Measurements from ENCODE around the gene TMPRSS11D. TPM values are rescaled to one million over a fixed set of nuclear protein-coding genes. Genes with fewer than 3 reads are reported as not detected.

Gene TMPRSS11D, protein sequence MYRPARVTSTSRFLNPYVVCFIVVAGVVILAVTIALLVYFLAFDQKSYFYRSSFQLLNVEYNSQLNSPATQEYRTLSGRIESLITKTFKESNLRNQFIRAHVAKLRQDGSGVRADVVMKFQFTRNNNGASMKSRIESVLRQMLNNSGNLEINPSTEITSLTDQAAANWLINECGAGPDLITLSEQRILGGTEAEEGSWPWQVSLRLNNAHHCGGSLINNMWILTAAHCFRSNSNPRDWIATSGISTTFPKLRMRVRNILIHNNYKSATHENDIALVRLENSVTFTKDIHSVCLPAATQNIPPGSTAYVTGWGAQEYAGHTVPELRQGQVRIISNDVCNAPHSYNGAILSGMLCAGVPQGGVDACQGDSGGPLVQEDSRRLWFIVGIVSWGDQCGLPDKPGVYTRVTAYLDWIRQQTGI
- not detected in 2 replicates for total RNA-seq (2014; rRNA removed; shearing (Covaris generic); ENCODE audit: low replicate concordance)

DNA sequence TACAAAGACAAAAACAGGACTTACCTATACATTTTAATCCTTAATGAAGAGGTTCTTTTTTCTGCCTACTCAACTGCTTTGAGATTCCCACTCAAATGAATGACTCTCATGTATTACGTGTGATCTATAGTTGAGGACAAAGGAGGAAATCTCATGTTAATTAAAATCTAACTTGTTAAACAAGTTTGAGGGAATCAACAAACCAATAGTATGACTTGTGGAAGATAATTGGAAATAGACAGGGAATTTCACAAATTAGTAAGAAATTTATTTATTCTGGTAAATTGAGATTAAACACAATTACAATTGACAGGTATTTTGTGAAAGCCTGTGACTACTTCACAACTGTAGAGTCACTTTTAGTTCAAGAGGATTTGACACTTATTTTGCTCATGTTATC, at the start of gene TMPRSS11D:
Gene TMPRSS11D, minus strand, starts transcription at position 101 of the 400 bp plus-strand sequence. Its CDS starts 69 bp downstream, at position 32.
- H3K9ac ChIP-seq (ENCODE audit: low read length) = no peak within 1 kb of the TSS
- H2AFZ ChIP-seq (ENCODE audit: low read length) = no peak within 1 kb of the TSS
- no peak for DNase-seq
- H3K4me1 ChIP-seq (ENCODE audit: low read length) = no peaks in the 10 kb centered on the region
- H4K20me1 ChIP-seq (ENCODE audit: insufficient read depth, low read depth, low read length) = no peaks in the 10 kb centered on the region
- H3K4me2 ChIP-seq (ENCODE audit: low read depth, low read length, poor library complexity, severe bottlenecking) = no peak within 1 kb of the TSS
- no peaks in the 10 kb centered on the region for H3K9me2 ChIP-seq (replicated peaks; ENCODE audit: insufficient read depth, low read length)
- no peak within 1 kb of the TSS for H3K4me3 ChIP-seq (ENCODE audit: low read length)
- H3K79me2 ChIP-seq (ENCODE audit: low read length) = no peaks in the 10 kb centered on the region
- no peaks in the 10 kb centered on the region for H3K9me3 ChIP-seq (ENCODE audit: low read length)
- no peaks in the 10 kb centered on the region for H3K36me3 ChIP-seq (ENCODE audit: insufficient read depth, low read length)
- H3K27me3 ChIP-seq (ENCODE audit: low read length) = no peaks in the 10 kb centered on the region
- no peak within 1 kb of the TSS for H3K27ac ChIP-seq (ENCODE audit: low read length)

DNA sequence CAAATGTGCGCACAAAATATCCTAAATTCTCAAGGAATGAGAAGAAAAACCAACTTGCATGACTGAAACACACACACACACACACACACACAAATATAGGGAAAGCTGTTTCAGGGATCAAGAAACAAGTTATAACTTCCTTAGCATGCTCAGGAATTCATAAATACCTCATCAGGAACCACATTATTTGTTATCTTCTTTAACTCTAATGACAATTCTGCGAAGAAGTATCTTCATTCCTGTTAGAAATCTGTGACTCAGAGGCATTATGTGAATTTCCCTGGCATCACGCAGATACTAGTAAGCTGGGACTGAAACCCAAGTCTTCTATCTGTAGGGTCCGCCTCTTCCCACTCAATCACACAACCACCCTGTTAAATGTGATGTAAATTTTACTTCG, 49.2 kb upstream of the TMPRSS11D start:
- Histone ChIP-seq H3K4me3 (ENCODE audit: low read length) (no peak overlapping the region), H3K27ac (ENCODE audit: low read length) (no peak overlapping the region), H3K4me1 (ENCODE audit: low read length) (no peaks in the 10 kb centered on the region), H2AFZ (ENCODE audit: low read length) (no peak overlapping the region), H3K9me2 (replicated peaks; ENCODE audit: insufficient read depth, low read length) (no peaks in the 10 kb centered on the region), H3K79me2 (ENCODE audit: low read length) (no peaks in the 10 kb centered on the region), H3K9me3 (ENCODE audit: low read length) (no peaks in the 10 kb centered on the region), H3K9ac (ENCODE audit: low read length) (no peak overlapping the region), H3K27me3 (ENCODE audit: low read length) (no peaks in the 10 kb centered on the region), H4K20me1 (ENCODE audit: insufficient read depth, low read depth, low read length) (no peaks in the 10 kb centered on the region), H3K4me2 (ENCODE audit: low read depth, low read length, poor library complexity, severe bottlenecking) (no peak overlapping the region), H3K36me3 (ENCODE audit: insufficient read depth, low read length) (no peaks in the 10 kb centered on the region)
- no peak for DNase-seq

DNA sequence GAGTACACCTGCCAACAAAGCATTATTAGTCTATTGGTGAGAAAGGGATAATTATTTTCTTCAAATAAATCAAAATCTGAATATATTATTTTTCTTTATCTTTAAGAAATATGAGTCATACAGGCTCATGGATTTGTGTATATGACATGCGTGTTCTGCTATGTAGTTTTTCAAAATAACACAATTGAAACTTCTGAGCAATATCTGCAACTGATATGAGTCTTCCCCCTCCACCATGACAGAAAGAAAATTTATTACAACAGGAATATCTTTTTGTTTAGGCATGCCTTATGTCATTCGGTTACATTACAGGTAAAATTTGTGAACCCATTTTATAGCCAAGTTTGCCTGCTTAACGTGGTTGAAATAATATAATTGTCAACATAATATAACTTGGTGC, 47.5 kb upstream of the TMPRSS11D start:
- Histone ChIP-seq H3K9ac (ENCODE audit: low read length) (no peak overlapping the region), H2AFZ (ENCODE audit: low read length) (no peak overlapping the region), H3K9me3 (ENCODE audit: low read length) (no peaks in the 10 kb centered on the region), H3K27ac (ENCODE audit: low read length) (no peak overlapping the region), H3K79me2 (ENCODE audit: low read length) (no peaks in the 10 kb centered on the region), H4K20me1 (ENCODE audit: insufficient read depth, low read depth, low read length) (no peaks in the 10 kb centered on the region), H3K9me2 (replicated peaks; ENCODE audit: insufficient read depth, low read length) (no peaks in the 10 kb centered on the region), H3K4me2 (ENCODE audit: low read depth, low read length, poor library complexity, severe bottlenecking) (no peak overlapping the region), H3K36me3 (ENCODE audit: insufficient read depth, low read length) (no peaks in the 10 kb centered on the region), H3K4me1 (ENCODE audit: low read length) (no peaks in the 10 kb centered on the region), H3K4me3 (ENCODE audit: low read length) (no peak overlapping the region), H3K27me3 (ENCODE audit: low read length) (no peaks in the 10 kb centered on the region)
- DNase-seq = no peak

DNA sequence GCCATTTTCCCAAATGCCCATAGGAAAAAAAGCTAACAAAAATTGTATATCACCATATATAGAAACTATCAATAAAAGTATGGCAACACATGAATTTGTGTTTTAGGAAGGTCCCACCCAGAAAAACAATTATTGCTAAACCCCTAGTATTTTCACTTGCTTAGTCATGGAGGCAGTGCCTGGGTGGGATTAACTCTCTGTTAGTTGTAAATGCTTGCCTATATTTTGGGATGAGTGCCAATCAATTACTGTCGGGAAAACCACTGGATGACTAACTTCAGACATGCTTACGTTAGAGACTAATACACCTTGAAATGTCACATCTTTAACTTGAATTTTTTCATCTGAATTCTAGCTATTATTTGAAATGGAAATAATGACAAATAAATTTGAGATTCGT, 45.6 kb upstream of the TMPRSS11D start:
- Histone ChIP-seq H3K4me2 (ENCODE audit: low read depth, low read length, poor library complexity, severe bottlenecking) (no peak overlapping the region), H3K4me3 (ENCODE audit: low read length) (no peak overlapping the region), H4K20me1 (ENCODE audit: insufficient read depth, low read depth, low read length) (no peaks in the 10 kb centered on the region), H3K27ac (ENCODE audit: low read length) (no peak overlapping the region), H3K9me2 (replicated peaks; ENCODE audit: insufficient read depth, low read length) (no peaks in the 10 kb centered on the region), H3K79me2 (ENCODE audit: low read length) (no peaks in the 10 kb centered on the region), H3K36me3 (ENCODE audit: insufficient read depth, low read length) (no peaks in the 10 kb centered on the region), H2AFZ (ENCODE audit: low read length) (no peak overlapping the region), H3K9me3 (ENCODE audit: low read length) (no peaks in the 10 kb centered on the region), H3K9ac (ENCODE audit: low read length) (no peak overlapping the region), H3K27me3 (ENCODE audit: low read length) (no peaks in the 10 kb centered on the region), H3K4me1 (ENCODE audit: low read length) (no peaks in the 10 kb centered on the region)
- no peak for DNase-seq

DNA sequence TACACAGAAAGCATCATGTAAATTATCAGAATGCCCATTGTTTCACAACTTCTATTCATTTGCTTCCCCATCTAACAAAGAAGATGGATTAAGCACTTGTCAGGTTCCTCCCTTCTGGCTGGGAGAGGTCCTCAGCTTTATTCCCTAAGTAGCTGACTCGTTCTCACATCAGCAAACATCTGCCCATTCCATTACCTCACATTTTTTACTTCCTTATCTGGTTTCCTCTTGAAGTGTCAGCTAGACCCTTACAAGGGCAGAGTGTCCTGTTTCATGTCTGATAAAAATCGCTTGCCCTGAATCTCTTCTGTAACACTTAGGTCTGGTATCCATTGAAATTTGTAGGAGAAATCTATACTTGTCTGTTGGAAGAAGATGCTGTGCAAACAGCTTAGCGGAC, 44.7 kb upstream of the TMPRSS11D start:
- no peaks in the 10 kb centered on the region for H3K79me2 ChIP-seq (ENCODE audit: low read length)
- H3K9ac ChIP-seq (ENCODE audit: low read length) = no peak overlapping the region
- no peak overlapping the region for H3K4me2 ChIP-seq (ENCODE audit: low read depth, low read length, poor library complexity, severe bottlenecking)
- no peak overlapping the region for H3K4me3 ChIP-seq (ENCODE audit: low read length)
- no peaks in the 10 kb centered on the region for H3K9me2 ChIP-seq (replicated peaks; ENCODE audit: insufficient read depth, low read length)
- H3K27me3 ChIP-seq (ENCODE audit: low read length) = no peaks in the 10 kb centered on the region
- no peaks in the 10 kb centered on the region for H3K4me1 ChIP-seq (ENCODE audit: low read length)
- H4K20me1 ChIP-seq (ENCODE audit: insufficient read depth, low read depth, low read length) = no peaks in the 10 kb centered on the region
- DNase-seq = no peak
- no peaks in the 10 kb centered on the region for H3K36me3 ChIP-seq (ENCODE audit: insufficient read depth, low read length)
- H3K27ac ChIP-seq (ENCODE audit: low read length) = no peak overlapping the region
- H2AFZ ChIP-seq (ENCODE audit: low read length) = no peak overlapping the region
- H3K9me3 ChIP-seq (ENCODE audit: low read length) = no peaks in the 10 kb centered on the region

DNA sequence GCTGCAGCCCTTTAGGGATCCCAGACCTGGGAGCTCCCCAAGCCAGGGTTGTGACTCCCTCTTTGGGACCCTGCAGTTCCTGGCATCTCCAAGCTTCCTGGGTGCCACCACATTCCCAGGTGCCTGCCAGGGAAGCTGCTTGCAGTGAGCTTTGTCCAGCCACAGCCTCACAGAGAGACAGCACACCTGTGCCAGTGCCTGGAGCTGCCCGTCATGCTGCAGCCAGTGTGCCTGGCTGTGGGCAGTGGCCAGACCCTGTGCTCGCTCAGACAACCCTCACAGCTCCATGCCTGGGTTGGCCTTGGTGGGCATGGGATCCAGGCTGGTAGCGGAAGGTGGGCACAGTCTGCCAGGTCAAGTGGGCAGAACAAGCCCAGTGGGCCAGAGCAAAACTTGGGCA, 43.4 kb upstream of the TMPRSS11D start:
- Histone ChIP-seq H3K9ac (ENCODE audit: low read length) (no peak overlapping the region), H3K4me3 (ENCODE audit: low read length) (no peak overlapping the region), H3K36me3 (ENCODE audit: insufficient read depth, low read length) (no peaks in the 10 kb centered on the region), H4K20me1 (ENCODE audit: insufficient read depth, low read depth, low read length) (no peaks in the 10 kb centered on the region), H3K4me2 (ENCODE audit: low read depth, low read length, poor library complexity, severe bottlenecking) (no peak overlapping the region), H3K27ac (ENCODE audit: low read length) (no peak overlapping the region), H3K9me3 (ENCODE audit: low read length) (no peaks in the 10 kb centered on the region), H3K27me3 (ENCODE audit: low read length) (no peaks in the 10 kb centered on the region), H2AFZ (ENCODE audit: low read length) (no peak overlapping the region), H3K4me1 (ENCODE audit: low read length) (no peaks in the 10 kb centered on the region), H3K9me2 (replicated peaks; ENCODE audit: insufficient read depth, low read length) (no peaks in the 10 kb centered on the region), H3K79me2 (ENCODE audit: low read length) (no peaks in the 10 kb centered on the region)
- no peak for DNase-seq

DNA sequence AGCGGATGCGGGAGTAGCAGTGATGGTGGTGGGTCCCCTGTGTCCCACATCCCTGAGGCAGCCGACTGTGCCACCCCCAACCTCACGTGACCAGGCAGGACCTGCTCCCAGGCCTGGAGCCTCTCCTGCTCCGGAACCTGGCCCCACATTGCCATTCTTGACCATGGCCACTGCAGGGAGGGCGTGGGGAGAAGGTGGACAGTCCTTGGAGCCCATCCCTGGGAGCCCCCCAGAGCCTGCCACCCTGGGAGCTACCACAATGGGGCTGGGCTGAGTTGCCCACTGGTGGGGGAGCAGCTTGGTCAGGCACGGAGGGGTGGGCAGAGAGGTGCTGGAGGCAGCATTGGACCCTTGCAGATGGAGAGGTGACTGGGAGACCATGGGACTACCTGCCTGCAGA, 42.7 kb upstream of the TMPRSS11D start:
- Histone ChIP-seq H3K4me3 (ENCODE audit: low read length) (no peak overlapping the region), H3K9me3 (ENCODE audit: low read length) (no peaks in the 10 kb centered on the region), H3K9me2 (replicated peaks; ENCODE audit: insufficient read depth, low read length) (no peaks in the 10 kb centered on the region), H3K27me3 (ENCODE audit: low read length) (no peaks in the 10 kb centered on the region), H3K9ac (ENCODE audit: low read length) (no peak overlapping the region), H3K36me3 (ENCODE audit: insufficient read depth, low read length) (no peaks in the 10 kb centered on the region), H4K20me1 (ENCODE audit: insufficient read depth, low read depth, low read length) (no peaks in the 10 kb centered on the region), H3K27ac (ENCODE audit: low read length) (no peak overlapping the region), H3K4me1 (ENCODE audit: low read length) (no peaks in the 10 kb centered on the region), H3K79me2 (ENCODE audit: low read length) (no peaks in the 10 kb centered on the region), H3K4me2 (ENCODE audit: low read depth, low read length, poor library complexity, severe bottlenecking) (no peak overlapping the region), H2AFZ (ENCODE audit: low read length) (no peak overlapping the region)
- no peak for DNase-seq

DNA sequence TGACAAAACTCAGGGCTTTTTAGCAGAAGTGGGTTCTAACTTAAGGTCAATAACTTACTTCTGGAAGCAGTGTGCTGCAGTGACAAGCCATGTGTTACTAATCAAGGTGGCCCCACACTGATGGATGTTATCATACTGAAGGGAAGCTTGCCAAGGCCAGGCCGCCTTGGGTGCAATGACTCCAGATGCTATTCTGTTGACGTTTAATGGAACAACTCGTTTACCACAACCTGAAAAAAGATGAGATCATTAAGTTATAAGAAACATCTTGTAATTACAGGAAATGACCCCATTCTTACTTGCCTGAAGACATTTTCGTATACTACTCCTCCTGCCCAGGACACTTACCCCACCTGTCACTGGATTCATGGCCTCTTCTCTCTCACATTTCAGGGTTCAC, 38.9 kb upstream of the TMPRSS11D start:
- Histone ChIP-seq H3K4me3 (ENCODE audit: low read length) (no peak overlapping the region), H3K4me2 (ENCODE audit: low read depth, low read length, poor library complexity, severe bottlenecking) (no peak overlapping the region), H3K27me3 (ENCODE audit: low read length) (no peaks in the 10 kb centered on the region), H3K9ac (ENCODE audit: low read length) (no peak overlapping the region), H4K20me1 (ENCODE audit: insufficient read depth, low read depth, low read length) (no peaks in the 10 kb centered on the region), H3K36me3 (ENCODE audit: insufficient read depth, low read length) (no peaks in the 10 kb centered on the region), H3K79me2 (ENCODE audit: low read length) (no peaks in the 10 kb centered on the region), H3K9me3 (ENCODE audit: low read length) (no peaks in the 10 kb centered on the region), H2AFZ (ENCODE audit: low read length) (no peak overlapping the region), H3K27ac (ENCODE audit: low read length) (no peak overlapping the region), H3K9me2 (replicated peaks; ENCODE audit: insufficient read depth, low read length) (no peaks in the 10 kb centered on the region), H3K4me1 (ENCODE audit: low read length) (no peaks in the 10 kb centered on the region)
- no peak for DNase-seq
